KBM-7 (cell line): ENCODE measurements around the gene P2RY14.

Experiments
- DNase-seq: peaks from one replicate; pipeline ENCODE4 v3.0.0-alpha.2; 2015
- in situ Hi-C: fragments of 300-500 bp; cut with MboI; formaldehyde crosslinking; loops from 2 replicates; pipeline ENCODE4 v1.14.3; 2020; ENCODE audit warnings: low sequenced_read_pairs, low pct_unique_long_range_greater_than_20kb, mixed read lengths

P2RY14 gene

GRCh38 chr3:151200586-151200985, 77.8 kb downstream of the P2RY14 start:
- in situ Hi-C loops = no loop called here

DNA sequence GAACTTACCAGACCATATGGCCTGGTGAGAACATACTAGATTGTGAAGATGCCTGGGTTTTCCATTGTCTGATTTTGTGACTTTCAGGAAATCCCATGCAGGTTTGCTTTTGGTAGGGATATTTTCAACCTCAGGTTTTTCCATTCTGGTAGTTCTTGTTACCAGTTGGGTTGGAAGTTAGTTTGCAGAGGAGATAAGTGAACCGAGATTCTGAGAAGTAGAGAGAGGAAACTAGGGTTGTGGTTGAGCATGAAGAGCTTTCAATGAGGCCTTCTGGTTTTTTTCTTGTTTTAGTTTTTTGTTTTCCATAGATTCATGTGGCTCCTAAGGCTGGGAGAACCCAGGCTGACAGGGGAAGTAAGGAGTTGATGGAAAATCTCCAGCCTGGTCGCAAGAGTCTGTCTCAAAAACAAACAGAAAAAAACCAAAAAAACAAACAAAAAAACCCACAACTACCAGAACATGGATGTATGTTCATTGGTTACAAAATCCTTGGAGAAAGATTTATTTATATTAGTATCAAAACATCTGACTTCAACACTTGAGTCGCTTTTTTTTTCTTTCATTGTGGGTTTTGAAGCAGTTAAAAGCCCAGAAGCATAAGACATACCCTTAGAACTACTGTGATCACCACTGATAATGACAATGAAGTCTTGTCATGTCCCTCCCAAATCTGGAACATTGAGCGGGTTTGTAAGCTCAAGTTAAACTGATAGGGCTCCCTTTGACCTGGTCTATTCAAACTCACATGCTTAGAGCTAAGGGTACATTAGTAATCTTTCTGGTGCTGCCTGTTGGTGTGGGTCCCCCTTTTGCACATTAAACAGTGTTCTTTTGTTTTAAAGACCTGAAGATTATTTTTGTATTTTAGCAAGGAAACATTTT, 78.5 kb downstream of the P2RY14 start:
- peak; percentile 12 for DNase-seq
- in situ Hi-C loops = no loop called here

More at GRCh38 chr3:151200586-151200985, 77.8 kb downstream of the P2RY14 start:
- no peak for DNase-seq

GRCh38 chr3:151198849-151199248, 79.5 kb downstream of the P2RY14 start:
- in situ Hi-C loops = no loop called here
- no peak for DNase-seq

GRCh38 chr3:151197981-151198767, 80.2 kb downstream of the P2RY14 start:
- DNase-seq = no peak
- in situ Hi-C loops = no loop called here

- in situ Hi-C loops = no loop called here
- DNase-seq = no peak
These were observed 81.1 kb downstream of the P2RY14 start for GRCh38 chr3:151197228-151197627.

DNA sequence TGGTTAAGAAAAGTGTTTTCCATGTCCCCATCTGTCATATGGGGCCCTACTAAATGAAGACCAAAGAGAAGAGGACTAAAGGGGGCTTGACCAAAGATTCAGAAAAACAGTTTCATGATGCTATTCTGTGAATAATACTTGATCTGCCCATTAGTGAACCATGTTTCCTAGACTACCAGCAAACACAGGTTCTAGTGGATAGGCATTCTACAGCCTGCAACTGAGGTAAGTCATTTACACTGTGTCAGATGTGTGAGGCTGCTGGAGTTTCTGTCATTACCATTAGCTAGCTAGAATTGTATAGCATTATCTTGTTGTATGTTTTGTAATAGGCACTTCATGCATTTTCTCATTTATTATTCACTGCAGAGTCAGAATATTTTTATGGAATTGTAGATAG, 81.9 kb downstream of the P2RY14 start:
- in situ Hi-C loops = no loop called here
- no peak for DNase-seq

DNA sequence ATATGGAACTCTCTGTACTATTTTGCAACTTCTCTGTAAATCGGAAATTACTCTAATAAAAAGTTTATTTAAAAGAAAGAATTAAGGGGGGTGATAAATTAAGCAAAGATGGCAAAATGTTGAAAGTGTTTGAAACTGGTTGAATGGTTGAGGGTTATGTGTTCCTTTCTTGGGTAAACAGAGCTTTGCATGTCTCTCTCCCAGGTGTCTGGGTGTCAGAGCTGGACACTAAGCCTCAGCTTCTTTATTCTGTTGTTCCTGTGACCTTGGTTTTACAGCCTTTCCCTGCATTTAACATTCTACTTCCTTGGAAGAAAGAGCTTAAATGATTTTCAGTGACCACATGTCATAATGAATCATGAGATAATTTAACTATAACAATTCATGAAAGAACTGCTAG, 82.5 kb downstream of the P2RY14 start:
- in situ Hi-C loops = no loop called here
- no peak for DNase-seq

DNA sequence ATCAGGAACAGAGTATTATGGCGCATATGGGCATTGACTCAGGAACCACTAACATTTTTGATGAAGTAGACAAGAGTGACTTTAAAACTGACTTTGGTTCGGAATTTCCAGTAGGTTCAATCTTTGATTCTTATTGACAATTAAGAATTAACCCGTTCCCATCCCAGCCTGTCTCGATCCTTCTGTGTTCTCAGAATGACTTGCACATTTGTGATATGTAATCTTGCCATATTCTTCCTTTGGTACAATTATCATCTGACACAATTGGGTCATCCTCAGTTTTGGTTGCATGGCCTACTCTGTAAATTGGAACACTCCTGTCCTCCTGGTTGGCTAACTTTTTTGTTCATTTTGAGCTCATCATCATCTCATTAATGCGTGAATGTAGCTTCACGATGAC, 85.8 kb downstream of the P2RY14 start:
- no peak for DNase-seq
- in situ Hi-C loops = no loop called here

GRCh38 chr3:151191095-151191494, 87.2 kb downstream of the P2RY14 start:
- no peak for DNase-seq
- in situ Hi-C loops = no loop called here

DNA sequence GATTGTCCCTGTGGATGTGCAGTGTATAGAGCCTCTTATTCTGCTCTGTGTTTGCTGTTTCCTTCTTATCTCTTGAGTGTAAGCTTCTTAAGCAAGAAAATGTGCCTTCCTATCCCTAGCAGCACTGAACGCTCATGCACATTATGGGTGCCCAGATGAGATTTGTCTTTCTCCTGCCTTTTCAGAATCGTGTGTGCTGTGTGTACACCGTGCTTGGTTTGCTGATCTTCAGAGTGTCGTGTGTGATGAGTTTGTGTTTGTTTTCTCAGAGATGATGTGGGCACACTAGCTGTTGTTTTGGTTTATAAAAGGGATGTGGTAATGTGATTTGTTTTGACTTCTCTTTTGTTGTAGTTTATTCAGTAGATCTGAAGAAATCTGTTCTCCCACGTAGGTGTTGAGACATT, 95.1 kb downstream of the P2RY14 start:
- in situ Hi-C loops = no loop called here
- DNase-seq = no peak

GRCh38 chr3:151182349-151183079, 95.8 kb downstream of the P2RY14 start:
- in situ Hi-C loops = no loop called here
- no peak for DNase-seq

DNA sequence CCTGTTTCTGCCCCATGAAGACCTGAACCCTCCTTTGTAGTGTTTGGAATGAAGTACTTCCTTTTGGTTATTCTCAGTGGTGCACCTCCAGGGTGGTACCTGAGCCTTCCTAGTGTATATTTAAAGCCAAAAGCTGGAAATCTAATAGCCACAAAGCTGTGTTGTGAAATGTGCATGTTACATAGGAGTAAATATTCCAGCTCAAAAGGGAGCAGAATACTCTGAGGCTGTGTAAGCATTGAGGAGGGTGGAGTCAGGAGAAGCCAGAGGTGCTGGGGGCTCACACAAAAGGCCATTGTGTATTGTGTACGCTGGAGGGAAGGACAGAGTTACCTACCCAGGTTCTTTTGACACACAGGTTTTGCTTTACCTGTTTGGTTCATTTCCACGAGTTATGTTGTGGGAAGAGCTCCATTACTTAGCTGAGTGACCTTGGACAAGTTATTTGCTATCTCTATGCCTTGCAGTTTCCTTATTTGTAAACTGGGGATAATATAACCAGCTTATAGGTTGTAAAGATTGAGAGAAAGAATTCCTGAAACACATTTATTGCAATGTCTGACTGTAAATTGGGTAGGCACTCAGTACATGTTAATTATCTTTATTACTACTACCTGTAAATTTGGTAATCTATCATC, 100.0 kb downstream of the P2RY14 start:
- in situ Hi-C loops = no loop called here
- no peak for DNase-seq

DNA sequence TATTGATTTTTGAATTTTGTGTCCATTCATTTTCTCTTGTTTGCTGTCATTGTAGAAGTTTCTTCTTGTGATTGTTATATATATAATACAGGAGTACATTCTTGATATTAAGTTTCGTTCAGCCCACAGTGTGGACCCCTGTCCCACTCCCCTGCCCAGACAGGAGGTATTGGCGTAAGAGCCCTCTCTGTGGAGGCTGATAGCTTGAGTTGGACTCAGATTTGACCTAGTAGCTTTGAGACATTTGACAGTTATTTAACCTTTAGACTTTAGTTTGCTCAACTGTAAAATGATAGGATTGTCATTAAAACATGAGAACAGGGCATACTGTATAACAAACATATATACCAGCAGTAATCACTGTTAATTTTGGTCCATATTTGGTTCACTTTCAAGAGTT, 102.4 kb downstream of the P2RY14 start:
- in situ Hi-C loops = no loop called here
- DNase-seq = no peak

DNA sequence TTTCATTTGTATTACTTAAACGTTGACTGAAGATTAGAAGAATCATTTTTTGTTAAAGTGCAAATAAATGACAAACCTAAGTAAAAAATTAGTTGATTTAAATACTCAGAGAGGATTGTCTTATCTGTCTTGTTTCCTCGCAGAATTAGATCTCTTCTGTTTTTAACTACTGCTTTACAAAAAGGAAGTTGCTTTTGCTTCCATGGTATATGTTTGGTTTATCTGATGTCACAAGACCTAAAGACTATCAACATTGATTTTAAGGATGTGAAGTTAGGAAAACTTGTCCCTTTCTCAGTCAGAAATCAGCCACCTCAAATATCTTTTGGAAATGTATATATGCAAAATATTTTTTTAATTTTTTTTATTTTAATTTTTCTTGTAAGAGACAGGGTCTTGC, 104.0 kb downstream of the P2RY14 start:
- in situ Hi-C loops = no loop called here

GRCh38 chr3:151171145-151171757, 107.1 kb downstream of the P2RY14 start:
- in situ Hi-C loops = no loop called here
- peak; percentile 80 for DNase-seq

More for the DNA sequence above, 104.0 kb downstream of the P2RY14 start:
- DNase-seq = no peak

DNA sequence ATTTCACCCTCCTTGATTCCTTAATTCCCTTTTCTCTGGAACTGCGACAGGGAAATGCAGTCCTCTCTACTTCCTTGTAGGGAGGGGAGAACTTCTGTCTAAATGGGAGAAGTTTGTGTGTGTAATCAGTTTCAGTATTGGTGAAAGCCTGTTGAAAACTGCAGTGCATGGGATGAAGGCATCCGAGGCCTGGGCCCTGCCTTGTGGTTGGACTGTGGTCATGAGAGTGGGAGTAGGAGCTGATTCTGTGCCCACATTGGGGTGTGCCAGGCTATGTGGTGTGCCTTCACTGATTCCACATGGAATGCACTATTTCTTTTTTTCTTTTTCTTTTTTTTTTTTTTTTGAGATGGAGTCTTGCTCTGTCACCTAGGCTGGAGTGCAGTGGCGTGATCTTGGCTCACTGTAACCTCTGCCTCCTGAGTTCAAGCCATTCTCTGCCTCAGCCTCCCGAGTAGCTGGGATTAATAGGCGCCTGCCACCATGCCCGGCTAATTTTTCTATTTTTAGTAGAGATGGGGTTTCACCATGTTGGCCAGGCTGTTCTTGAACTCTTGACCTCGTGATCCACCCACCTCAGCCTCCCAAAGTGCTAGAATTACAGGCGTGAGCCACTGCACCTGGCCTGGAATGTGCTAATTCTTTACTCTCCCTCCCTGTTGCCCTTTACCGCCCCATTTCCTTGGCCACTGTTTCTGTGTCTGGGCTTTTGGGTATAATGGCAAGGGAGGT, 108.2 kb downstream of the P2RY14 start:
- in situ Hi-C loops = loop anchor here (10.0 kb wide), 1 partner anchor 115 kb away; no protein-coding TSS in a partner anchor
- peak; percentile 86 for DNase-seq

DNA sequence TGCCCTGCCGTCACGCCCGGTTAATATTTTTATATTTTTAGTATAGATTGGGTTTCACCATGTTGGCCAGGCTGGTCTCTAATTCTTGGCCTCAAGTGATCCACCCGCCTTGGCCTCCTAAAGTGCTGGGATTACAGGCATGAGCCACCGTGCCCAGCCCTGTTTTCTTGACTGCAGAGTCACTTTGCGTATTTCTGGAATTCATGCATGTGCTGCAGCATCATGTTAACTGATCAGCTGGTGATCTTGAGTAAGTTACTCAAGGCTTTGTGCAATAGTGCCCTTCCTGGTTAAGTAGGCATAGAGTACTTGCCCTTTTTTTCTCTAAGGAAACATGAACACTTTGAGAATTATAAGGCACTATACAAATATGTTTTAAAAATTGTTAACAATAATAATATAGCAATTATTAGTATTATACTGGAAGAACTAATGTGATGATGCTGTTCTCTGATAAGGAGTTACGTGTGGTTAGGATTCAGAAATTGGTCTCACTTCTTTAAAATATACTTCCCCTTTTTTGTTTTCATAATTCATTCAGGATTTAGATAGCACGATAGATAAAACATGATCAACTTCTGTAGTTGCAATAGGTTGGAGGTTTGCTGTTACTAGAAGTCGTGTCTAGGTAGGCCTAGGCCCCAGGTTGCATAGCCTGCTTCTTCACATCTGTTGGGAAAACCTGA, 108.9 kb downstream of the P2RY14 start:
- DNase-seq = peak; percentile 85
- in situ Hi-C loops = loop anchor here (10.0 kb wide), 1 partner anchor 115 kb away; no protein-coding TSS in a partner anchor
